WERI-Rb-1 (cell line): ENCODE results near the gene RANBP3.

Experiments
- DNase-seq: peaks from one replicate; pipeline ENCODE4 v3.0.0-alpha.2; 2020
- H3K27ac ChIP-seq: fragments of 250-450 bp; sonication (Bioruptor Pico); 2 replicates; pipeline ENCODE4 v1.5.1; 2020; ENCODE audit warnings: mild to moderate bottlenecking, moderate library complexity
- H3K27me3 ChIP-seq: fragments of 250-450 bp; sonication (Bioruptor Pico); 2 replicates; pipeline ENCODE4 v1.5.1; 2021; ENCODE audit warnings: mild to moderate bottlenecking, low read depth, moderate library complexity; ENCODE audit not compliant: insufficient read depth, severe bottlenecking
- H3K36me3 ChIP-seq: fragments of 250-450 bp; sonication (Bioruptor Pico); 2 replicates; pipeline ENCODE4 v1.5.1; 2020; ENCODE audit warnings: mild to moderate bottlenecking, moderate library complexity
- H3K4me3 ChIP-seq: 2 replicates; pipeline ENCODE4 v1.5.1; 2011; ENCODE audit warnings: low read depth, mild to moderate bottlenecking, control low read depth, low read length
- H3K9me3 ChIP-seq: fragments of 250-450 bp; sonication (Bioruptor Pico); 2 replicates; pipeline ENCODE4 v1.5.1; 2021; ENCODE audit warnings: mild to moderate bottlenecking, moderate library complexity; ENCODE audit not compliant: severe bottlenecking
- TF ChIP-seq, protein P1 (sequence below): IDR thresholded peaks from 2 replicates; pipeline ENCODE4 v1.5.1; 2011; ENCODE audit warnings: low read depth, mild to moderate bottlenecking, control low read depth, inconsistent platforms, low read length

RANBP3 gene

DNA sequence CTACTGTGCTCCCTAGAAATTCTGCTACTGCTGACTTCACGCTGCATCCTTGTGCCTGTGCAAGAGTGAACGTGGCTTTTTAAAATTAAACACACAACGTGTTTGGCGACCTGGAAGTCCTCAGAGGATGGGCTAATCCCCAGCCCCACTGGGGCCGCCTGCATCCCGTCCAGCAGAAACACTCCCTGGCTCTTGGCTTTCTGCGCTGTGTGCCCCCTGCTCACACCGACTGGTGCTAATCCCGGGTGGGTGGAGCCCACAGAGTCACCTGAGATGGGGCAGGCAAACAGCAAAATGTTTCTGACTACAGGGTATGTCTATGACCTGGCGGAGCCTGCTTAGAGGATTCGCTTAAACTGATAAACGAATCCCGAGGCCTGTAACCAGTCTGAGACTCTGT, 48.8 kb downstream of the RANBP3 start:
- DNase-seq, result no peak
- no peaks in the 10 kb centered on the region for H3K27me3 ChIP-seq
- TF ChIP-seq, protein P1, sequence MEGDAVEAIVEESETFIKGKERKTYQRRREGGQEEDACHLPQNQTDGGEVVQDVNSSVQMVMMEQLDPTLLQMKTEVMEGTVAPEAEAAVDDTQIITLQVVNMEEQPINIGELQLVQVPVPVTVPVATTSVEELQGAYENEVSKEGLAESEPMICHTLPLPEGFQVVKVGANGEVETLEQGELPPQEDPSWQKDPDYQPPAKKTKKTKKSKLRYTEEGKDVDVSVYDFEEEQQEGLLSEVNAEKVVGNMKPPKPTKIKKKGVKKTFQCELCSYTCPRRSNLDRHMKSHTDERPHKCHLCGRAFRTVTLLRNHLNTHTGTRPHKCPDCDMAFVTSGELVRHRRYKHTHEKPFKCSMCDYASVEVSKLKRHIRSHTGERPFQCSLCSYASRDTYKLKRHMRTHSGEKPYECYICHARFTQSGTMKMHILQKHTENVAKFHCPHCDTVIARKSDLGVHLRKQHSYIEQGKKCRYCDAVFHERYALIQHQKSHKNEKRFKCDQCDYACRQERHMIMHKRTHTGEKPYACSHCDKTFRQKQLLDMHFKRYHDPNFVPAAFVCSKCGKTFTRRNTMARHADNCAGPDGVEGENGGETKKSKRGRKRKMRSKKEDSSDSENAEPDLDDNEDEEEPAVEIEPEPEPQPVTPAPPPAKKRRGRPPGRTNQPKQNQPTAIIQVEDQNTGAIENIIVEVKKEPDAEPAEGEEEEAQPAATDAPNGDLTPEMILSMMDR, result no peak
- H3K36me3 ChIP-seq, result peaks cover 84% of the 10 kb centered on the region
- no peaks in the 10 kb centered on the region for H3K9me3 ChIP-seq
- no peak overlapping the region for H3K4me3 ChIP-seq
- no peak overlapping the region for H3K27ac ChIP-seq

DNA sequence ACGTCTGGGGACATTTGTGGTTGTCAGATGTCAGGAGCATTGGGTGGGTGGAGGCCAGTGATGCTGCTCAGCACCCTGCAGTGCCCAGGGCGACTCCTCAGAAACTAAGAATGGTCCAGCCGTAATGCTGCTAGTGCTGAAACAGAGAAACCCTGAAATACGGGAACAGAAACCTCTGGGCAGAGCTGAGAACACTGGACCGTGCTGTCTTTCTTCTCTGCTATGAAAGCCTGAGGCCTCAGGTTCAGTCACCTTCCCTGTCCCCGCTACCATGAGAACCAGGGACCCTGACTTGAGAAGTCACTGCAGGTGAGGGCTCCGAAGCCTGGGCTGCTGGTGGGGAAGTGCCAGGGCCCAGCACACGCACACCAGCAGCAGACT, 50.5 kb downstream of the RANBP3 start:
- TF ChIP-seq, protein P1, result no peak
- no peak for DNase-seq
- H3K27me3 ChIP-seq, result no peaks in the 10 kb centered on the region
- H3K27ac ChIP-seq, result no peak overlapping the region
- H3K9me3 ChIP-seq, result no peaks in the 10 kb centered on the region
- no peak overlapping the region for H3K4me3 ChIP-seq
- H3K36me3 ChIP-seq, result peaks cover 95% of the 10 kb centered on the region

- Histone ChIP-seq H3K36me3 (peaks cover 100% of the 10 kb centered on the region), H3K9me3 (no peaks in the 10 kb centered on the region), H3K27me3 (no peaks in the 10 kb centered on the region), H3K27ac (no peak overlapping the region), H3K4me3 (no peak overlapping the region)
- TF ChIP-seq, protein P1, result no peak
- no peak for DNase-seq
Observed at GRCh38 chr19:5926641-5927440, 51.1 kb downstream of the RANBP3 start.

GRCh38 chr19:5925830-5926427, 52.0 kb downstream of the RANBP3 start:
- TF ChIP-seq, protein P1, result no peak

DNA sequence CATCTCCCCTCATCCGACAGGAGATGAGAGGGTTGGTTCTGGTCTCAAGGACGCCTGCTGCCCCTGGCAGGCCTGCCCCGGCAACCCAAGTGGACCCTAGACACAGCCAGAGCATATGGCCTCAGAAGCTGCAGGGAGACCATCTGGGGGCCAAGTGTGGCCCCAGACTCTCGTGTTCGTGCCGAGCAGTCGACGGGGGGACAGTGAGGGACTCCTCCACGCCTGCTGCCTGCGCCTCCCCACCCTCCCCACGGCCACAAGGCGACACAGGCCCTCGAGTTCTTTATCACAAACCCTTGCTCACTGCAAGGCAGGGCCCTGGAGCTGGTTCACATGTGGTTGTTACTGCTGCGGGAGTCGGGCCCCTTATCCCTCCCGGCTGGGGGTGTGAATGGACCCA, 54.6 kb downstream of the RANBP3 start:
- no peak for DNase-seq
- H3K9me3 ChIP-seq, result no peaks in the 10 kb centered on the region
- no peak overlapping the region for H3K4me3 ChIP-seq
- no peak overlapping the region for H3K27ac ChIP-seq
- TF ChIP-seq, protein P1, result no peak
- peaks cover 93% of the 10 kb centered on the region for H3K36me3 ChIP-seq
- no peaks in the 10 kb centered on the region for H3K27me3 ChIP-seq

More at GRCh38 chr19:5925830-5926427, 52.0 kb downstream of the RANBP3 start:
- Histone ChIP-seq H3K27ac (no peak overlapping the region), H3K4me3 (no peak overlapping the region), H3K27me3 (no peaks in the 10 kb centered on the region), H3K36me3 (peaks cover 97% of the 10 kb centered on the region), H3K9me3 (no peaks in the 10 kb centered on the region)
- DNase-seq, result no peak

DNA sequence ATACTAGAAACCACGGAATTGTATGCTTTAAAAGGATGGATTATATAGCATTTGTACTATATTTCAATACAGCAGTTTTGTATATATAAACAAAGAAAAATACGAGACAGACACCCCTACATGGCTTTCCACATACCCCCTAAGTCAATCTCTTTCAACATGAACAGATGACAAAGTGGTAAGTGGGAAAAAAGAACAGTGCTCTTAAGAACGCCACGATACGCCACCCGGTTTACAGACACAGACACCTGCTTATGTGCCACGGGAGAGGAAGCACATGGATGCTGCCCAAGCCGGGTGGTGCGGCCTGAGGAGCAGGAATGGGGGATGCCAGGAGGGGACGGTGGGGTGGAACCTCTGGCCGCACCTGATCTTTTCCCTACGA, 55.8 kb downstream of the RANBP3 start:
- H3K4me3 ChIP-seq, result no peak overlapping the region
- H3K27ac ChIP-seq, result no peak overlapping the region
- H3K9me3 ChIP-seq, result no peaks in the 10 kb centered on the region
- H3K36me3 ChIP-seq, result peaks cover 90% of the 10 kb centered on the region
- H3K27me3 ChIP-seq, result no peaks in the 10 kb centered on the region
- TF ChIP-seq, protein P1, result no peak
- no peak for DNase-seq
